Gastroesophageal sphincter (tissue), 3 donors: ENCODE results near the gene HSF5.

ENCODE experiments used
- POLR2A ChIP-seq, 2 donors: fragments of 450-650 bp; IDR thresholded peaks; one replicate each; pipeline ENCODE4 v1.6.1; 2017; ENCODE audit warnings: antibody characterized with exemption in 2 of 2, mild to moderate bottlenecking in 2 of 2, moderate library complexity in 1 of 2
- POLR2AphosphoS5 ChIP-seq: sonication (generic); formaldehyde crosslinking; IDR thresholded peaks from one replicate; pipeline ENCODE4 v1.6.1; 2017; ENCODE audit warnings: antibody characterized with exemption
- TF ChIP-seq, protein P1 (sequence below), 4 experiments: fragments of 200-600 bp in 2 of 4; fragments of 450-650 bp in 2 of 4; sonication (generic) in 1 of 4; IDR thresholded peaks; one replicate each; pipeline ENCODE4 v1.5.1; 2017 to 2019; ENCODE audit warnings: antibody characterized with exemption in 4 of 4, mild to moderate bottlenecking in 2 of 4, moderate library complexity in 2 of 4

DNA sequence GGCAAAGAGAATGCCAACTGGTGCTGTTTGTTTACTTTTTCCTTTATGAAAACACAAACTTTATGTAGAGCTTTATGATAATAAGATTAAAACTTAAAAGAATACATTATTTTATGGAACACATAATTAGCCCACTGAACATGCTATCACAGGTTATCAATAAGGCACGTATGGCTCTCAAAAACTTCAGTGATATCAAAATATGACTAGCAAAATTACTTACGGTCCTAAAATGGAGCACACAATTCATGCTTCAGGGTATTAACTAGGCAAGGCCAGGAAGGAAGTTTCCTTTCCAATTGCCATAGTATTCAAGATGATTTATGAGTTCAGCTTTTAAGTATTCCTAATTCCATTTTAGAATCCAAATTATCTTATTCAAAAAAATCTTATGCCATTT lies 74.5 kb downstream of the HSF5 start:
- TF ChIP-seq POLR2A (IDR thresholded peaks at IDR 0.05) (no peak), POLR2AphosphoS5 (no peak)
- TF ChIP-seq, protein P1, sequence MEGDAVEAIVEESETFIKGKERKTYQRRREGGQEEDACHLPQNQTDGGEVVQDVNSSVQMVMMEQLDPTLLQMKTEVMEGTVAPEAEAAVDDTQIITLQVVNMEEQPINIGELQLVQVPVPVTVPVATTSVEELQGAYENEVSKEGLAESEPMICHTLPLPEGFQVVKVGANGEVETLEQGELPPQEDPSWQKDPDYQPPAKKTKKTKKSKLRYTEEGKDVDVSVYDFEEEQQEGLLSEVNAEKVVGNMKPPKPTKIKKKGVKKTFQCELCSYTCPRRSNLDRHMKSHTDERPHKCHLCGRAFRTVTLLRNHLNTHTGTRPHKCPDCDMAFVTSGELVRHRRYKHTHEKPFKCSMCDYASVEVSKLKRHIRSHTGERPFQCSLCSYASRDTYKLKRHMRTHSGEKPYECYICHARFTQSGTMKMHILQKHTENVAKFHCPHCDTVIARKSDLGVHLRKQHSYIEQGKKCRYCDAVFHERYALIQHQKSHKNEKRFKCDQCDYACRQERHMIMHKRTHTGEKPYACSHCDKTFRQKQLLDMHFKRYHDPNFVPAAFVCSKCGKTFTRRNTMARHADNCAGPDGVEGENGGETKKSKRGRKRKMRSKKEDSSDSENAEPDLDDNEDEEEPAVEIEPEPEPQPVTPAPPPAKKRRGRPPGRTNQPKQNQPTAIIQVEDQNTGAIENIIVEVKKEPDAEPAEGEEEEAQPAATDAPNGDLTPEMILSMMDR (IDR thresholded peaks at IDR 0.05): no peak
